Tibial nerve (tissue), 4 donors: ENCODE results near the gene PSMA7.

ENCODE experiments used
- CTCF ChIP-seq, 5 experiments: fragments of 200-600 bp in 3 of 5; fragments of 450-650 bp in 2 of 5; sonication (generic) in 3 of 5; IDR thresholded peaks; one replicate each; pipeline ENCODE4 v1.5.1; 2016 to 2019; ENCODE audit warnings: antibody characterized with exemption in 5 of 5, mild to moderate bottlenecking in 3 of 5, moderate library complexity in 2 of 5
- EP300 ChIP-seq, 2 donors: sonication (generic); formaldehyde crosslinking; IDR thresholded peaks; one replicate each; pipeline ENCODE4 v1.6.1; 2017; ENCODE audit warnings: antibody characterized with exemption in 2 of 2, mild to moderate bottlenecking in 1 of 2
- POLR2A ChIP-seq, 2 donors: fragments of 450-650 bp; IDR thresholded peaks; one replicate each; pipeline ENCODE4 v1.6.1; 2017; ENCODE audit warnings: antibody characterized with exemption in 2 of 2, mild to moderate bottlenecking in 2 of 2, moderate library complexity in 2 of 2

GRCh38 chr20:62163986-62164762 is 21.0 kb upstream of the PSMA7 start:
- TF ChIP-seq CTCF (IDR thresholded peaks at IDR 0.05) (no peak), EP300 (IDR thresholded peaks at IDR 0.05) (no peak), POLR2A (IDR thresholded peaks at IDR 0.05) (no peak)
